Lower leg skin (tissue), 4 donors: ENCODE data around the gene PDE6B. TPM values are rescaled to one million over a fixed set of nuclear protein-coding genes. Genes with fewer than 3 reads are reported as not detected.

Experiments
- DNase-seq, 2 donors: peaks; one replicate each; pipeline ENCODE4 v3.0.0-alpha.2; 2019; ENCODE audit warnings: low spot score in 2 of 2
- H3K4me3 ChIP-seq: fragments of 200-600 bp; sonication (generic); 2 replicates; pipeline ENCODE4 v1.5.1; 2017; ENCODE audit warnings: mild to moderate bottlenecking, low read depth; ENCODE audit not compliant: poor library complexity, severe bottlenecking
- CTCF ChIP-seq, 3 donors: fragments of 450-650 bp; IDR thresholded peaks; one replicate each; pipeline ENCODE4 v1.5.1; 2016; ENCODE audit warnings: antibody characterized with exemption in 3 of 3, mild to moderate bottlenecking in 3 of 3, moderate library complexity in 2 of 3
- POLR2A ChIP-seq, 2 donors: fragments of 450-650 bp; IDR thresholded peaks; one replicate each; pipeline ENCODE4 v1.6.1; 2016 to 2017; ENCODE audit warnings: antibody characterized with exemption in 2 of 2, mild to moderate bottlenecking in 1 of 2, moderate library complexity in 1 of 2
- WGBS, 2 donors: methylation state at CpG; one replicate each; pipeline ENCODE4 v1.1.5; 2018; 5-methylcytosine and 5-hydroxymethylcytosine counted together
- intact Hi-C: fragments of 100-400 bp; cut with DNase I; formaldehyde crosslinking; loops from one replicate; pipeline ENCODE4 v1.15.0; 2023; ENCODE audit warnings: low total_unique reads
- total RNA-seq, 4 donors: library from RNA; depleted of rRNA; stranded (reverse); fragments of >200 nt; gene quantifications; one replicate each; pipeline ENCODE4 v1.1.0, GENCODE V29; 2016

The PDE6B gene
- total RNA-seq, 4 donors from 2014 or later: 0.59 to 1.5 TPM; not detected in 2

GRCh38 chr4:650951-651883, 25.8 kb downstream of the PDE6B start:
- H3K4me3 ChIP-seq: no peak overlapping the region

GRCh38 chr4:651884-652642, 26.7 kb downstream of the PDE6B start:
- TF ChIP-seq CTCF (IDR thresholded peaks at IDR 0.05) (no peak), POLR2A (IDR thresholded peaks at IDR 0.05) (no peak)
- intact Hi-C loops: no loop called here
- 64 to 67% methylated on average over 24 of the region's 24 CpGs for WGBS, 2 donors
- H3K4me3 ChIP-seq: no peak overlapping the region
- no peak for DNase-seq

More at GRCh38 chr4:650951-651883, 25.8 kb downstream of the PDE6B start:
- TF ChIP-seq POLR2A (IDR thresholded peaks at IDR 0.05) (no peak), CTCF (IDR thresholded peaks at IDR 0.05) (no peak)
- intact Hi-C loops: no loop called here
- 20 to 38% methylated on average over 36 to 46 of the region's 49 CpGs for WGBS, 2 donors
- no peak for DNase-seq

- DNase-seq: no peak
- H3K4me3 ChIP-seq: no peak overlapping the region
- 88 to 90% methylated on average over 27 to 34 of the region's 35 CpGs for WGBS, 2 donors
- intact Hi-C loops: no loop called here
- no peak for TF ChIP-seq POLR2A (IDR thresholded peaks at IDR 0.05)
Observed at GRCh38 chr4:653080-653821, 27.9 kb downstream of the PDE6B start.

GRCh38 chr4:653831-654502, 28.6 kb downstream of the PDE6B start:
- no peak overlapping the region for H3K4me3 ChIP-seq
- WGBS, 2 donors: 80 to 88% methylated on average over 27 to 29 of the region's 29 CpGs
- TF ChIP-seq CTCF (IDR thresholded peaks at IDR 0.05) (no peak), POLR2A (IDR thresholded peaks at IDR 0.05) (no peak)
- intact Hi-C loops: no loop called here
- DNase-seq: no peak

- no peak for TF ChIP-seq POLR2A (IDR thresholded peaks at IDR 0.05)
- TF ChIP-seq CTCF (IDR thresholded peaks at IDR 0.05): no peak
- no peak overlapping the region for H3K4me3 ChIP-seq
- intact Hi-C loops: no loop called here
- DNase-seq: no peak
- 93 to 96% methylated on average over 17 of the region's 17 CpGs for WGBS, 2 donors
Observed at GRCh38 chr4:654503-654845, 29.1 kb downstream of the PDE6B start.
